GM21576 (cell line): ENCODE results near the gene IGFBP2.

Experiments
- ATAC-seq: cut with Tn5 transposase; IDR thresholded peaks from one replicate; pipeline ENCODE4 v1.9.1; 2021; ENCODE audit warnings: mild to moderate bottlenecking, moderate library complexity; ENCODE audit not compliant: unreplicated experiment

Gene IGFBP2

DNA sequence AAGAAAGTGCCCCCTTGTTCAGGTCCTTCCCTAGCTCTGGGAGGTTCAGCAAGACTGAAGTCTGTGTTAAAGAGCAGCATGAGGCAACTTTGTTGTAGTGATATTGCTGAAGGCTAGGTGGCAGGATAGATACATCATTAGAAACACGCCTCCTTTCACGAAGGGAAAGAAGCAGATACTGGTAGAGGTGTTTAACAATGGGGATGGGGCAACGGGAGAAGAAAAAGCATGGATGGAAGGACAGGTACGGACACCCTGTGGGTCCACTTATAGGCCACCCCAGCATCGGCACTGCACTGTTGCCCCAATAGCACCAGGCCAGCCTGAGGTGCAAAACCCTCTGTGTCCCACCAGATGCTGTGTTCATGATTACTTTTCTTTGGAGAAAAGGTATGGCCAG lies 65.7 kb downstream of the IGFBP2 start:
- ATAC-seq, result no peak

DNA sequence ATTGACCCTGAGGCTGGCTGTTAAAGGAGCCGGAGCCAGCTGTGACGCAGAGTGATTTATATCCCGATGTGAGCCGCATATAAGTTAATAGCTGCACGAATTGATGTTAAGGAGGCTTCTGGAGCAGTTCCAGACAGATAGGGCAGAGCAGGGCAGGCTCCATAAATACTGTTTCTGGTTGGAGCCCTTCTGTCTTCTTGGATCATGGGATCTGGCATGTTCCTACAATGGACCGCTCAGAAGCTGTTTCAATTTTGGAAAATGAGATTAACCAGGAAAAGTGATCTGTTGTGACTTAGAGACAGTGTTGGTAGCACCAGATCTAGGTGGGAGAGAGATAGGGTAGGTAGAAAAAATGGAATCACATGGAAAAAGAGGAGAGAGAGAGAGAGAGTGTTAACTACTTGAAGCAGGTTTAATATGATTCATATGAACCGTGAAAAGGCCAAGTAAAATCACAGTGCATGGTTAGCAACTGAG lies 66.9 kb downstream of the IGFBP2 start:
- no peak for ATAC-seq

DNA sequence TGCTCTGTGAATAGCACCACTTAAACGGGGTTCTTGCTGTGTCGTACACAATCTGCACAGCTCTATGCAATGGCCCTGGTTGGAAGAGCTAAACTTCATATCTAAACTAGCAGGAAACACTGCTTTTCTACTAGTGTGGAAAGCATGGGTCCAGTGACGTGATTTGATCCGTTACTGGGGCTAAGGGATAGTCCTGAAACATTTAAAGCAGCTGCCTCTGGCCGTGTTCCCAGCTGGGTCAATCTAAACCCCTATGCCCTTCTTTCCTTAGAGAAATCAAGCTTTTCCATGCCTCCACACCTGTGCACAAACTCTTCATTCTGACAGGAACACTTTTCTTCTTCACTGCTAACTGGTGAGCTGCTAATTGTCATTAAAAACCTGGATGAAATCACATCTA lies 67.6 kb downstream of the IGFBP2 start:
- ATAC-seq, result no peak

DNA sequence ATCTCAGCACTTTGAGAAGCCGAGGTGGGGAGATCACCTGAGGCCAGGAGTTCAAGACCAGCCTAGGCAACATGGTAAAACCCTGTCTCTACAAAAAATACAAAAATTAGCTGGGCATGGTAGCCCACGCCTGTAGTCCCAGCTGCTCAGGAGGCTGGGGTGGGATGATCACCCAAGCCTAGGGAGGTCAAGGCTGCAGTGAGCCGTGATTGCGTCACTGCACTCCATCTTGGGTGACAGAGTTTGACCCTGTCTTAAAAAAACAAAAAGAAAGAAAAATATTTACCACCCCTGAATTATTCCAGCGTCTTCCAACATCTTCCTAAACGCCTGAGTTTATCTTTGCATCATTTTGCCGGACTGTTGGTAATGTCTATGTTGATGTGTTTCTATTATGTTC lies 68.3 kb downstream of the IGFBP2 start:
- no peak for ATAC-seq

DNA sequence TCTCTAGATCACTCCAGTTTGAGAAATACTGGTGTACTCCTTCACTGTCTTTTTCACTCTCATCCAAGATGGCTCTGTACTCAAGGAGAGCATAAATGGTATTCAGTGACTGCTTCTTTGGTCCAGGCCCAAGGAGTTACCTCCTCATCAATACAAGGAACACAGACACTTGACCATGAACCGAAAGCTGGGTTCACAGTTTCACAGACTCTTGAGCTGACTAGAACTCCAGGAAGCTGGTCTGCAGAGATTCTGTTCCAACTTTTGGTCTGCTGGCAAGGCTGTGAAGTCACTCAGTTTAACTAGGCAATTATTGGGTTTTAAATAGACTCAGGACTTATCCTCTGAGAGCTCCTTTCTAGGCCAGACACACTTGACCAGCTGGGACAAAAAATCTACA lies 69.5 kb downstream of the IGFBP2 start:
- no peak for ATAC-seq

DNA sequence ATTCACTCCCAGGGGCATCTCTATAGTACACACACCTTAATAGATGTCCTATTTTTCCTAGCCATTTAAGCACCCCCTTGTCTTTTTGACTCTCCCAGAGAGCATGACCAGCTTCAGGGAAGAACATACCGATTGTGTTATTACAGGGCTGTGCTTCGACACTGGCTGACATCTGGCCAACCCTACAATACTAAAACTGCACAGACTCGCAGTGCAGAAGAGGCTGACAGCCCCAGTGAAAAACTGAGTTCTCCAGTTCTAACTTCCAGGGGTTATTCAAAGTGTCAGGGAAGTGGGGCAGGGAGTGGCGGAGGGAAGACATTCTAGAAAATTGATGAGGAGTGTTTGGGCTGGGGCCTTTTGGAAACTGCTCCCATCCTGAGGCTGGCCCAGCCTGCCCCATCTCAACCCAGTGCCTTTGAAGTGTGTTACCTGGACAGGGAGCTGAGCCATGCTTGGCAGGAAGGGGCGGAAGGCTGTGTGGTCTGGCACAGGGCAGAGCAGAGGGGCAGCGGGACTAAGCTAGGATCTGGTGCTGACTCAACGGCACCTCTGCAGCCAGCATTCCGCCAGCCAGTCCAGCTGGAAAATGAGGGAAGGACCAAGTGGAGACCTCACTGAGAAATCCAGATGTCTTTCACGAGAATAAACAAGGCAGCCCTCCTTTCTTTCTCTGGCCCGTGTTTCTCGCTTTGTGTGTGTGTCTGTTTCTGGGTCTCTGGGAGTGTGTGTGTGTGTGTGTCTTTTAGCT lies 77.5 kb downstream of the IGFBP2 start:
- no peak for ATAC-seq

DNA sequence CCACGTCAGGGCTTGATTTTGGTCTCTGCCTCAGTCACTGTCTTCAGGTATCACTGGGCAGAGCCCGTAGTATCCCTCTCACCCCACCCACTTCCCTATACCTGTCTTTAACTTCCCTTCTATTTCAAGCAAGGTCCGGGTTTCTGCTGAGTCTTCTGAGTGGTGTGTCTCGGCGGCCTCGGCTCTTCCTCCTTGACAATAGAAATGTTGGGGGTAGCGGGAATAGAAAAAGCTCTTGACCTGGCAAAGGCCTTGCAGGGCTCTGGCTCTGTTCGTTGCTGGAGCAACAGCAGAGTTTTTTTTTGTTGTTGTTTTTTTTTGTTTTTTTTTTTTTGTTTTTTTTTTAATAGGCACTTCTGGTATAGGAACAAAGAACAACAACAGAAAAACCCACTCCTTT lies 78.1 kb downstream of the IGFBP2 start:
- no peak for ATAC-seq

DNA sequence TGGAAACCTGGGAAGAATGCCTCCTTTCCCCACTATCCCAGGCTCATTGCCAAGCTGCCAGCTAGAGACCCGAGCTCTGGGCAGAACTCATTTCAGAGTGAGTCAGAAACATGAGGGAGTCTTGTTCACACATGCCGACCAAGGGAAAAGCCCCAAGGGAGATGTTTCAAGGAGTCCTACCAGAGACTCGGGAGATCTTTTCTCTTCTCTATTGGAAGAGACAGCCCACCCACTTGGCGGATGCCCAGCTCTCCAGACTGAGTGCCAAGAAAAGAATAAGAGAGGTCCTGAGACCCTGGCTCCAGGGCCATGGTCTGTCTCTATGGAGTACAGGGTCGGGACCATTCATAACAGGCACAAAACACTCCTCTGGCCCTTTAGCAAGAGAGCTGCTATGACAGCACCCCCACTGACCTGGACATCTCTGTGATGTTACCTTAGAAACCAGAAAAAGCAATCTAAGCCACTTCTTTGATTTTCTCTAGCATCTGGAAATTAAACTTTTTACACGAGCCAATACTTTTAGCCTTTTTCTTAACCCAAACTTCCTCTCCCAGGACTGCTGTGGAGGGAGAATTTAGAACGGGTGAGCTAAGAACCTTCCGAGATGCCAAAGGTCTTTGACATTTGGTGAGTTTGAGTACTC lies 80.6 kb downstream of the IGFBP2 start:
- ATAC-seq, result no peak
